HG03354 (cell line): ENCODE measurements around the gene POU3F1.
A peak's percentile ranks its signal among the peaks of the same experiment; 100 is the strongest.

ENCODE experiments used
- ATAC-seq: cut with Tn5 transposase; IDR thresholded peaks from one replicate; pipeline ENCODE4 v1.9.1; 2021; ENCODE audit warnings: mild to moderate bottlenecking; ENCODE audit not compliant: unreplicated experiment, poor library complexity, severe bottlenecking

POU3F1 gene

DNA sequence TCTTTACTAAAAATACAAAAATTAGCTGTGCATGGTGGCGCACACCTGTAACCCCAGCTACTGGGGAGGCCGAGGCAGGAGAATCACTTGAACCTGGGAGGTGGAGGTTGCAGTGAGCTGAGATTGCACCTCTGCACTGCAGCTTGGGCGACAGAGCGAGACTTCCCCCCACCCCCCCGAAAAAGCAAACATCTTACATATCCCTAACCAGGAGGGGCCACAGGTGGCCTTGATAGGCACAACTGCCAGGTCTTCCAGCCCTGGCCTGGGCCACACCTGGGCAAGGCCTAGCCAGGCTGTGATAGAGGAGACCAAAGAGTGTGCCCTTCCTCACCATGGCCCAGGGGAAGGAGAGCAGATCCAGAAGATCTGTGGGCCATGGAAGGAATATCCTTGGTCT, 28.6 kb upstream of the POU3F1 start:
- ATAC-seq, result no peak

DNA sequence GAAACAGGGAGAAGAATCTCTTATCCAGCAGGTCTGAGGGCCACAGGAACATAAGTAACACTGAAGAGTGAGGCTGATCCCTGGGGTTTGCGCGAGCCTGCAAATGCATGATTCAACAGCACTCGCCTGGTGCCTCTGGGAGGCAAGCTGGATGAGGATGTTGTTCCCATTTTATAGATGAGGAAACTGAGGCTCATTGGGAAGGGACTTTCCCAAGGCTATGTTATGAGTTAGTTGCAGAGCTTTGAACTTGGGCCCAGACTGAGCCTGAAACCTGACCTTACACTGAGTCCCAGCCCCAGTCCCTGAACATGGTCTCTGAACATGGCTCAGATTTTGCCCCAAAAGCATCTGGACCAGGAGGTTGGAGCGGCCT, 27.7 kb upstream of the POU3F1 start:
- ATAC-seq, result no peak

DNA sequence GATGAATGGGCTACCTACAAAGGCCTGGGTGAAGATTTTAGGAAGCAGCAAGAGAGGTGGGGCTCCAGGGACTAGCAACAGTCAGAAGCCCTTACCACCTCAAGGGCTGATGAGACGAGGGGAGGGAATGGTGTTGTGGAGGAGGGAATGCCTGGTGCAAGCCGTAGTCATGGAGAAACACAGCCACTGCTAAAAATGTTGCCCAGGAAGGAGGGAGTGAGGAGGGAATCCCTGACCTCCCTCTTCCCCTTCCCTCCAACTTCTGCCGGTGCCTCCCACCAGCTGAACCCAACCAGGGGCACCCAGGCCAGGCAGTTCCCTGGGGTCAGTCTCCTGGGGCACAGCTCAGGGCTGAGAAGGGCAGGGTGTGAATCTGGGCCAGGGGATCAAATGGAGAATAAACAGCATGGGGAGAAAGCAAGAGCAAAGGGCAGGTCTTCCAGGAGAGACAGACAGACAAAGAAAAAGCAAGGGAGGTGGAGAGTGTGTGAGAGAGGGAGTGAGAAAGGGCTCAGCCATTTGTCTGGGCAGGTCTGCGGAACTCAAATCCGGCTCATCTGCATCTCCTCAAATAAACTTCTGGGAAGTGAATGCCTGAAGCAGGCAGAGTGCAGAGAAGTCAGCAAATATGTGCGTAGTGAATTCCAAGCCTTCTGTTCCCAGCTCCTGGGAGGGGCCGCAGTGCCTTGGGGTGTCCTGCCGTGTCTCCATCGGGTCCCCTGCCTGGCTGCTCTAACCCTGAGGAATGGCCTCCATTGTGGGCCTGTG, 27.1 kb upstream of the POU3F1 start:
- ATAC-seq, result no peak

DNA sequence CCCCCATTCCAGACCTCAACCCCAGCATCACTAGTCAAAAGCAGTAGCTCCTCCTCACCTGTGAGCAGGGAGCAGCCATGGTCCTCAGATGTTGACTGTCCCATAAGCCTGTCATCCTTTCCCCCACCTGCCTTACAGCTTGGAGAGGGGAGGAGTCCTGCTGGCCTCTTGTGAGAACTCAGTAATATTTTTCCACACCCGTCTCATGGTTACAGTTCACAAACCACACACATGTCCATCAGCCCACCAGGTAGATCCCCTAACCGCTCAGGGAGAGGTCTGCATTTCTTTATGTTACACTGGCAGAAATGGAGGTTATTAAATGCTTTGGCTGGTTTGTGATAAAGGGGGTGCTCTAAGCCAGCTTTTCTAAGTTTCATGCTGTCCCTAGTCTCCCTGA, 26.3 kb upstream of the POU3F1 start:
- no peak for ATAC-seq

DNA sequence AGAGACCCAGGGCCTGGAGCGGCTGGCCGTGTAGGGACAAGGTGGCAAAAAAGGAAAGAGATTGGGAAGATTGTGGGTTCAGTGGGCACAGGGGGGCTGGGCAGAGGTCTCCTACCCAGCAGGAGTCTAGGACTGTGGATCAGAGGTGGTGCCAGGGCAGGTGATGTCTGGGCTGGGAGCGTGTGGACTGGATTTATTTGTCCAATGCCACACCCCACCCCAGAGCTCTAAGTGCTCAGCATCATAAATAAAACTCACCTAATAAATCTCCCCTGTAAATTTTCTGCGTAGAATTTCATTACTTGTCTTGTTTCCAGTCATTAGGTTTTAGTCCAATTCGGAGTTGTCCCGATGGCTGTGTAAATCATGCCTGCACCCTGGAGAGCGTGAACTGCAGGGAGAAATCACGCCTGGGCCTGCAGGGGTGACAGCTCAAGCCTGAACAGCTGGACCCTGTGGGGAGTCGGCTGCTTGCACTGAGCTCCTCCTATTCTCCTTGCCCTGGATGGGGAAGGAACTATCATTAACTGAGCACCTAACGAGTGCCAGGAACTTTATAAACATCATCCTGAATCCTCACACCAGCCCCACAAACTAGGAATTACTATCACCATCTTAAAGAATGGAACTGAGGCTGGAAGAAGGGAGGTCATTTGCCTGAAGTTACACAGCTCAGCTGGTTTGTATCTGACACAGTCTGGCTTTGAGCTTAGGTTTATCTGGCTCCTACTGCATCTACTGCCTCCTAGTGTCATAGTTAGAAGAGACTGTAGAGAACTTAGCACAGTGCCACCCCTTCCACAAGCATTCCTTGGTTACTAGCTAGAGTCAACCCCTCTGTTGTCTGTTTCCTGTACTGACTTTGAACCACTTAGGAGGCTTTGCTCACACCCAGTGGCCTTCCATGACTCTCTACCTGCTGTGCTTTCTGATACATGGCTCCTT, 25.0 kb upstream of the POU3F1 start:
- no peak for ATAC-seq

DNA sequence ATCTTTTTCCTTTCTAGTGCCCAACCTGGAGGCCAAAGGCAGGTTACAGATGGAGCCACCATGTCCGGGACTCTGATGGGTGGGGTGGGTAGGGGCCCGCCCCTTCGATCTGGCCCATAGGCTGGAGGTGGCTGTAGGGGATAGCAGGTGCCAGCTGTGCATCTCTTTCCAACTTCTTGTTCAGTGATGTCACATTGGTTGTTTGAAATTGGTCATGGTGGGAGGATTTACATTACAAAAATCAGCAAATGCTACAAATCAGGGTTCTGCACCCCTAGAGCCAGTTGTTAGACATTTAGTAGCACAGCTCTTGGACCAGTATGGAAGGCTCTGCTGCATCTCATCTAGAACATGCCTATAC, 22.4 kb upstream of the POU3F1 start:
- ATAC-seq, result no peak

DNA sequence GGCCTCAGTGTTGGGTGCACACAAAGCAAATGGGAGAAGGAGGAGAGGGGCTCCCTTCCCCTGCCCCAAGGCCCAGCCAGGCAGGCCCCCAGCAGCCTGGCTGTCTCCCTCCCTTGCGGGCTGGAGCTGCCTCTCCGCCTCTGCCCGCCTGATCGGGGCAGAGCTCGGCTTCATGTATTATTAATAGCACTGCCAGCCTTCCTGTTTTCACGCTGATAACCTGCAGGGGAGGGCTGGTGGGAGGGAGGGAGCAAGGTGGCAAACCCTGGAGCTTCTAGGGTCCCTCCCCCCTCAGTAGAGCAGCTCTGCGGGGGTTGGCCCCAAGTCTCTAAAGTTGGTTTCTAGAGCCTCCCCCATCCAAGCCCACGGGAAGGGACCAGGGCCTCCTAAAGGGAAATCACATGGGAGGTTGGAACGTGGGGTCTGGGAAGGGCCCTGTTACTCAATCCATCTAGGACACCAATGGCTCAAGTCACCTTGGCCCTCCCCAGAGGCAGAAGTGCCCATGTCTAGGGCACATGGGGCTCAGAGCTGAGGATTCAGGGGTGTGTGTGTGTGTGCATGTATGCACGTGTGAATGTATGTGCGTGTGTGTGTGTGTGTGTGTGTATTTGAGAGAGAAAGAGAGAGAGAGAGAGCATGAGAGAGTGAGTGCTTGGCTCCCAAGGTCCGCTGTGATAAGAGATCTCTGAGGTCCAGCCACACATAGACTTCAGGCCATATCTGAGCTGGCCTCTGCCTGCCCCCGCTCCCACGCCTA, 21.8 kb upstream of the POU3F1 start:
- no peak for ATAC-seq

DNA sequence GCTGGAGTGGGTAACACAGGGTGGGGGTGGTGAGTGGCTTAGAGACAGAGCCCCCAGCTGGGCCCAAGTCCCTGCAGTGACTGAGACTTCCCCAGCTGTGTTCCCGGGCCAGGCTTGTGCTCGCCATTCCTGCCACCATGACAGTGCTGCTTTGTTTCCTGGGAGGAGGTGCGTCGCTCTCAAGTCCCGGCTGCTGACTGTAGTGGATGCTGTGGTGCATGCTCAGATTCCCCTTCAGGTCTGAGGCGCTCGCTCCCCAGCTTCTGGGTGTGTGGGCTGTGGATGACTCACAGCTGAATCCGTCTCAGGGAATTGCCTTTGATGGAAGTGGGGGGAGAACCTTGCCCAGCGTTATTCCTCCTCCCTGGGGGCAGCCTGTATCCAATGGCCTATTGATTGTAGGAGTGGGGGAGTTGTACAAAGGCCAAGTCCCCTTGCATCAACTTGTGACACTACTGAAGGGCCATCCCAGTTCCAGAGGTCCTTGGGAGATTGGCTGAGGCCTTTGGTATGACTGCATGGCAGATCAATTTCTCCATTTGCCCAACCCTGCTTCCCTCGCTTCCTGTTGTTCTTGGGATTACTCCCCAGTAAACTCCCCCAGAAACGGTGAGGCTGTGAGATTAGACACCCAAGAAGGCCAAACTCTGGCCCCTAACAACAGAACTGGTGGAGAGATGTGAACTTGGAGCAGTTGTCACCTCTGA, 17.8 kb upstream of the POU3F1 start:
- no peak for ATAC-seq

DNA sequence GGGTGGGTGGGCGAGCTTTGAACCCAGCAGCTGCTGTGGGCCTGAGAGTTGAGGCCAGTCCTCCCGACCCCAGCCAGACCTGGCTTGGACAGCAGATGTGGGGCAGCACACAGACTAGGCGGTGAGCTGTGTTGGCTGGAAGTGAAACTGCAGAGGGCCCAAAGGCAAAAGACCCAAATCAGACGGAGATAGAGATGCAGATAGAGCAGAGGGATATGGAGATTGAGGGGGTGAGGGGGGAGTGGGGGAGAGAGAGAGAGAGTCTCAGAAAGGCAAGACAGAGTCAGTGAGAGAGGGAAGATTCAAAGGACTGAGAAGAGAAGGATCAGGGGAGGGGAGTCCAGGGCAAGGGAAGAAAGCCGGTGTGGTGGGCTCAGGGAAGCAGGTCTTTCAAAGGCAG, 17.0 kb upstream of the POU3F1 start:
- no peak for ATAC-seq

DNA sequence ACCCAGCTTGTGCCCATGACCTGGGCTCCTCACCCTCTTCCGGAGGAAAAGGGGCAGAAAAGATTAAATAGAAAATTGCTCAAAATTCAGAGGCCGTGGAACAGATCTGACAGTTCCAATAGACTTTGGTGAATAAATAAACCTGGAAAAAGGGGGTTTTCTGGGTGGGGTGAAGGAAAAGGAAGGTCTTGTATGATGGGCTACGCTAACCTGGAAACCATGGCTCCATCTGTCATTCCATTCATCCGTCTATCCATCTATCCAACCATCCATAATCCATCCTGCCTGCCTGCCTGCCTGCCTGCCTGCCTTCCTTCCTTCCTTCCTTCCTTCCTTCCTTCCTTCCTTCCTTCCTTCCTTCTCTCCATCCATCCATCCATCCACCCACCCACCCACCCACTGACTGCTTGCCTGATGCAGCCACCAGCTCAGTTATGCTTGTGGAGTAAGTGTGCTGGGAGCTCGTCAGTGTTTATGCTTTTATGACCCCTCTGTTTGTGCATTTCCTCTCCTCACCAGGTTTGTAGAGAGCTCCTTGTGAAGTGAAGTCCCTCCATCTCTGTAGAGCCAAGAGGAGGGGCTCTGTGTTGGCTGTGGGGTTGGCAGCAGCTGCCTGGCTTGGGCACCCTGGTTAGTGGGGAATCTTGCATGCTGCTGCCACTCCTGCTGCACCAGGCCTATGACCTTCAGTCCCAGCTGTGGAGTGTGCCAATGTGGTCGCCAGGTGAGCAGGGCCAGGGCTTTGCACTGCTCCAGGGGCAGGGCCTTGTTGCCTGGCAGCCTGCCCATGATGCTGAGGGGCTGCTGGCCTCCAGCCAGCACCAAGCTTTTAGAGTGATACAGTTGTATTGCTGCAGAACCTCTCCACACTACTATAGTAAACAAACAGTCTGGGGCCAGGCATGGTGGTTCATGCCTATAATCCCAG, 16.0 kb upstream of the POU3F1 start:
- ATAC-seq, result no peak

DNA sequence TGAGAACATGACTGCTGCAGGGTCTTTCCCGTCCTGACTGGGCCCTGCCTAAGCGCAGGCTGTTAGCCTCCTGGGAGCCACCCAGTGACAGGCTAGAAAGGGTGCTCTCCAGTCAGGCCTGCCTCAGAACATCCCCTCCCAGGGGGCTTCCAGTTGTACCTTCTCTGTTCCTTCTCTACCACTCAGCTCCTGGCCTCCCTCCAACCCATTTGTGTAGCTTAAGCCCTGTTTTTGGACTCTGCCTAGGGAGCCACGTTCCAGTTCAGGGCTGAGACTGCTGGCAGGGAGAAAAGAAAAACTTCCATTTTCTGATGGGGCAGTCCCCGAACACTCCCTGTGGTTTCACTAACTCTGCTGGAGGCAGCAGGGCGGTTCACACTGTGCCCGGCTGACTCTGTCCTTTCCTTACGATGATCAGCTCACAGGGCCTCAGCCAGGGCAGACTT, 15.3 kb upstream of the POU3F1 start:
- peak; percentile 58 for ATAC-seq

DNA sequence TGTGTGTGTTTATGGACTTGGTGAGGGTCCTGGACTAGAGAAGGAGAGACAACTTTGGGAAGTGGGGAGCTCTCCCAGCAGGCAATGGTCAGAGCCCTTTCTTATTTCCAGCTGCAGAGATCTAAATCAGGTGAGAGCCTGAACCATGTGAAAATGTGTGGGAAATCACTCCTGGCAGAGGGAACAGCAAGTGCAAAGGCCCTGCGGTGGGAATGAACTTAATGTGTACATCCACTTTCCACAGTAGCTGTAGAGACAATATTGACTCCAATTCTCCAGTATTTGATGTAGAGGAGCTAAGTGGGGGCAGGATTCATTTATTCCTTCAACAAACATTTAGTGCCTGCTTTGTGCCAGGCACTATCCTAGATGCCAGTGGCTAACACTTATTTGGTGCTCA, 14.7 kb upstream of the POU3F1 start:
- ATAC-seq, result no peak

DNA sequence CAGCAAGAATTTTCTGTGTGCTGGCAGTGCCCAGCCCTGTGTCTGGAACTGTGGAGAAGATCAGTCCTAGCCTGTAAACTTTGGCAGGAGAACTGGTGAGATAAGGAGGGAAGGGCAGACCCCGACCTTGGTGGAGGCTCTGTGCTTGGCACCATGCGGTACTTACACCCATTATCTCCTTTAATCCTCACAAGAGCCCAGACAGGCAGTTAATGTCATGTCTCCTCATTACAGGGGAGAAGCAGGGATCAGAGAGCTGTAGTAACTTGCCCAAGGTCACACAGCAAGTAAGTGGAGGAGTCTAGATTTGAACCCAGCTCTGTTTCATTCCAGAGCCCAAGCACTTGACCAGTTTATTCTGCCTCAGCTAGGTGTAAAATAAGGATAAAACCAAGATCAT, 13.9 kb upstream of the POU3F1 start:
- no peak for ATAC-seq

DNA sequence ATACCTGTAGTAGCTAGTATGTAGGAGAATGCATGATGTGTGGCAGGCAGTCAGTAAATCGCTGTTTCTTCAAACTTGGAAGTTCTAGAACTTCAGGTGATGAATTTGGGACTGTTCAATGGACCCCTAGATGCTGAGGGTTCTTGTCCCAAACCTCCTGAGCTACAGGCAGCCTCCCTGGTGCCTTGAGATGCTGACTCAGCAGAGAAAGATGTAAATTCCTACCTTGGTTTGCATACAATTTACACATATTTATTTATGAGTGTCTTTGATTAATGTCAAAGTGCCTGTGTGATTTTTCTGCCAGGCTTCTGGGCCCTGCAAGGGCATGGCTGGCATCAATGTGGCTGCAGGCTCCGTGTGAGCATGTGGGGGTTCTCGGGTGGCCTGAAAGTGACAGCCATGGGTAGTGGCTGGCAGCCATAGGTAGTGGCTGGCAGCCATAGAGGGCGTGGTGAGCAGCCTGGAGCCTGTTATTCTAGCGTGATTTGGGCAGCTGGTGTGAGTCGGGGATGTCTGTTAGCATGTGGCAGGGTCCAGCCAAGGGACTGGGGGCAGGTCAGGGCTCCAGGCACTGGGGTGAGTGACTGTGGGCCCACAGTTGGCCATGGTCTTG, 13.2 kb upstream of the POU3F1 start:
- ATAC-seq, result no peak

DNA sequence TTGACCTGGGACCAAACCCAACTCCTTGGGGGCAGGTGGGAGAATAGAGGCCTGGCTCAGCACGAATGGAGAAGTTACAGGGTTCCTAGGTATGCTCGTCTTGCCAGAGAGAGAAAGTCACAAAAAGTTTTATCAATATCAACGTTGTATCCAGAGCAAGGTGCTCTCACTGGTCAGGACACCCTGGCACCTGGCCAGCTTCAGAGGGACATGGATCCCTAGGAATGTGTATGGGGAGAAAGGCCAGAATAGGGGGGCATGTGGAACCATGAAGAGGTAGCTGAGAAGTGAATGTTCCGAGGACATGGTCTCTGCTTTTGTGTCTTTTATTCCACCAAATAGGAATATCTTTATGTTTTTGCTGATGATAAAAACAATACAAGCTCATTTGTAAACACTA, 9.4 kb upstream of the POU3F1 start:
- no peak for ATAC-seq

DNA sequence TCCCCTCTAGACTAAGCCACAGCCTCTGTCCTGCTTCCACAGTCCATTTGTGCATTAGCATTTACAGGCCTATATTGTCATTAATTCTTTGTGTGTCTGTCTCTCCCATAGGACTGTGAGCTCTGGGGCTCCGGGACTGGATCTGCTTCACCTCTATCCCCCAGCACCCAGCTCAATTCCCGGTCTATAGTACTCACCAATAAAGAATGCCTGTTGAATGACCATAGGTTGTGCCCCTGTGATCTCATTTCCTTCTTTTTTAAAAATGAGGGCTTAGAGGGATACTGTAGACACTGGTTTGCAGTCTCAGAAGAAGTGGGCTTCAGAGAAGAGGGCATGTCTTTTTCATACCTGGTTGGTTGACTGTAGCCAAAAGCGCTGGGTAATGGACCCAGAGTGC, 8.8 kb upstream of the POU3F1 start:
- ATAC-seq, result no peak

DNA sequence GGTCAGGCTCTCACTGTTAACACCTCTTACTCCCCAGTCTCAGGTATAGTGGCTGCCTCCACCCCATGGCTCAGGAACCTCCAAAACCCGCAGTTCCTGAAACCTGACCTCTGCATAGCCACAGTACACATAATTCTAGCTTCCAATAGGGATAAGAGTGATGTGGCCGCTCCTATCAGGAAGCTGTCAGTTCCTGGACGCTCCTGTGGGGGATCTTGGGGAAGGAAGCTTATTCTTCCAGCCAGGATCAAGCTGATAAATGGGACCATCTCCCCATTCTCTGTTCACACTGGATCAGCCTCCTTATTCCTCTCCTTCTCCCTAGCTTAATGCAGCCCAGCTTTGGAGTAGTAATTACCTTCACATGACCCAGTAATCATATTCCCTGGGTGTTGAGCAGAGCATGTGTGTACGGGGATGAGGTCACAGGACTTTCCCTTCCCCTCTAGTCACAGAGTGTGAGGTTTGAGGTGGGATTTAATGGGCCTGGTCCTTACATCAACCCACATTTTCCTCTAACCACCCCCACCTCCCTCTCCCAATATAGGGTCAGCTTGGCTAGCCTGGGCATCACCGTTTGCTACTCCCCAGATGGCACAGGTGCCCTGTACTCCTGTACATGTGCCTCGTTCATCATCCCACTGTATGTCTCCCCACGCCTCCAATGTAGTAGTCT, 7.0 kb upstream of the POU3F1 start:
- ATAC-seq, result no peak
